ENCODE results near the gene LAMB1.
"Not testable (repeated sequence)": the region's sequence is repeated elsewhere in the genome, so short reads cannot be mapped to it uniquely, and the experiment has no call there.

LAMB1 gene

DNA sequence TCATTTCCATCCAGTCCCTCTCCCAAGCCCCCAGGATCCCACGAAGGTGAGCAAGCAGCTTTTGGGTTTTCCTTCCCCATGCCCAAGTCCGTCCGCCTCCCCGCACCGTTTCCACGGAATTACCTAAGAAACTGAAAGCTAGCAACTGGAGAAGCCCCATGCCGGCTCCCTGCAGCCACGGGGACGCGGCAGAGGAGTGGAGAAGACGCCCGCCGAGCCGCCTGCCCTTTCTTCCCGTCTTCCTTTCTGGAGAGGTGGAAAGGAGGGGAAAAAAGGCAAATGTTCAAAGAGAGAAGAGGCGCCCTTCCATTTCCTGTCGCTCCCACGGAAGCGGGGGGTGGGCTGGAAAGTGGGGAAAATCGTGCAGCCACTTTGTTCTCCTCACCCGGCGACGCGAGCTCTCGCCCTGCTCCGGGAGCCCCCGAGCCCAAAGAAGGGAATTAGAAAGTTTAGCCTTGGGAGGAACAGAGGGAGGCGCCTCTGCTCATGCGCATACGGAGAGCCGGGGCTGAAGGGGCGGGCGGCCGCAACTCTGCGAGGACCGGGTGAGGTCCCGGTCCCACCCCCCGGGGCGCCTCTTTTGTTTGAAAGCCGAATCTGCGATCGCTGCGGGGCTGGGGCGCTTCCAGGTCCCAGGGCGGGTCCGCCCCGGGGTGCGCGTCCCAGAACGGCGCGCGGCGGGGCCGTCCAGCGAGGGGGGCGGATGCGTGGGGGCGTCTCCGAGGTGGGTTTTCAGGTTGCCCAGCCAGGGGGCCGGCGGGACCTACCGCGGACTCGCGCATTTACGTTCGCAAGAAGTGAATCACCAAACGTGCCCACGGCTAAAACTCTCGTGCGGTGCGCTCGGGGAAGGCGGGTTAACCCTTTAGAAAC lies at the start of gene LAMB1:
Gene LAMB1, minus strand, starts transcription at position 436 of the 873 bp plus-strand sequence. Its CDS starts 276 bp downstream, at position 160.
- peak; percentile 86 for DNase-seq

- no peak for DNase-seq
Measured at GRCh38 chr7:108051454-108051853, 48.5 kb upstream of the LAMB1 start.

DNA sequence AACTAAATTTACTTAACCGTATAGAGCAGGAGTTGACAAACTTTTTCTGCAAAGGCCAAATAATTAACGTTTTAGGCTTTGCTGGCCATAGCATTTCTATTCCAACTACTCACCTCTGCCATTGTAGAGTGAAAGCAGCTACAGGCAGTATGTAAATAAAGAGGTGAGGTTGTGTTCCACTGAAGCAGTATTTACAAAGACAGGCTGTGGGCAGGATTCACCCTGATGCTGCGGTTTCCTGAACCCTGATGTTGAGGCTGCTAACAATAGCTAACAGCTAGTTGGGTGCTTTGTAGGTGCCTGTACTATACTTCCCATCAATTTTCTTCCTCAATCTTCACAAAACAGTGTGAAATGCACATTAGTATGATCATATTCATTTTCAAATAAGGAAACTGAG lies 47.0 kb upstream of the LAMB1 start:
- DNase-seq: no peak

DNA sequence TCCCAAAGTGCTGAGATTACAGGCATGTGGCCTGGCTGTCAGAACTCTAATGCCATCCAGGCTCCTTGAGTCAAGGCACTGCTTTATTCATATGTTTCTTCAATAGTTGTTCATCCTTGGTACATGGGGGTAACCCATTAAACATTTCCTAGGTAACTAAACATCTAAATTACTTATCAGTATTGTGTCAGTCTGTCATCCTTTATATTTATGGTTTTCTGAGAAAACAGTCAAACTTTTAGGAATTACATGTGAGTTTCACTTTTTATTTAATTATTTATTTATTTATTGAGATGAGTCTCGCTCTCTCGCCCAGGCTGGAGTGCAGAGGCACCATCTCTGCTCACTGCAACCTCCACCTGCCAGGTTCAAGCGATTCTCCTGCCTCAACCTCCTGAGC lies 45.5 kb upstream of the LAMB1 start:
- DNase-seq: no peak

GRCh38 chr7:108046952-108047506 lies 44.1 kb upstream of the LAMB1 start:
- DNase-seq: no peak

DNA sequence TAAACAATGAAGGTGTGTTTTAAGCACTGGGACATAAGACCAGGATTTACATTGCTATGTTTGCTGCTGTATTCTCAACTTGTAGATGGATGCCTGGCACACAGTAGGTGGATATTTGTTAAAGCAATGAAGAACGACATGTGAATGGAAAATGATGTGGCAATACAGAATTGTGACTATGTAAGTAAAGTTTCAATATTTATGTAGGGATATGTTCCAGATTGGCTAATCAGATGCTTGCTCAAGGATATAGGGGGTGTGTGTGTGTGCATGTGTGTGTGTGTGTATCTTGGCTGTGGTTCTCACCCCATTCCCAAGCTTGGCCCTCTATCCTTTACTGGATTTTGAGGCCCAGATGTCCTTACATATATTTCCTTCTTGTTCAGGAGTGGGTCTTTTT lies 42.7 kb upstream of the LAMB1 start:
- DNase-seq: no peak

- DNase-seq: no peak
Measured at GRCh38 chr7:108045154-108045553, 42.2 kb upstream of the LAMB1 start.

DNA sequence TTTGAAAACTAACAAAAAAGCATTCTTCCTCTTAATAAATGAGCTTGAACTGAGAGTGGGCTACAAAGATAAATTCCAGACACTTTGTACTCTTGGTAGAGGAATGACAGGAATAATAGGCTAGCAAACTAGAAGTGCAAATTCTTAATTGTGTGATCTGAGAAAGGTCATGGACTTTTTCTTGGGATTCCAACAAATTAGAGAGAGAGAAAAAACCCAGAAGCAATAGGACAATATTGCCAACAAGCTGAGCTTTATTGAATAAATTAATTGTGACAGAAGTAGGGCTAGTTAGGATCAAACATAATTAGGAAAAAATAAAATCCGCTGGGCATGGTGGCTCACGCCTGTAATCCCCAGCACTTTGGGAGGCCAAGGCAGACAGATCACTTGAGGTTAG lies 41.4 kb upstream of the LAMB1 start:
- DNase-seq: no peak

DNA sequence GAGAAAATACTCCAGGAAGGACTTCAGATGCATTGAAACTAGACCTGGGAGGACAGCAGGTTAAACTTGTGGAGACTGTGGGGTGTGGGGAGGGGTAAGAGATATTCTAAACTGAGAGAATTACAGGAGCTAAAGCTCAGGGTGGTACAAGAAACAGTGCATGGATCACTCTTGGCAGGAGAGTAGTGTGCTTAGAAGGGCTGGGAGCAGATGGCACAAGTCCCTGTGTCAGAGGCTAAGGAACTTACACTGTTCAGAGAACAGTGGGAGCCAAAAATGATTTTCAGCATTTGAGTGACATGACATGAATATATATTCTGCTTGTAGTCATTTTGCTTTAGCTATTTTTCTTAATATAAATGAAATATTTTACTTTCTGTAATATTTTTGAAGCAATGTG lies 36.0 kb upstream of the LAMB1 start:
- no peak for DNase-seq

DNA sequence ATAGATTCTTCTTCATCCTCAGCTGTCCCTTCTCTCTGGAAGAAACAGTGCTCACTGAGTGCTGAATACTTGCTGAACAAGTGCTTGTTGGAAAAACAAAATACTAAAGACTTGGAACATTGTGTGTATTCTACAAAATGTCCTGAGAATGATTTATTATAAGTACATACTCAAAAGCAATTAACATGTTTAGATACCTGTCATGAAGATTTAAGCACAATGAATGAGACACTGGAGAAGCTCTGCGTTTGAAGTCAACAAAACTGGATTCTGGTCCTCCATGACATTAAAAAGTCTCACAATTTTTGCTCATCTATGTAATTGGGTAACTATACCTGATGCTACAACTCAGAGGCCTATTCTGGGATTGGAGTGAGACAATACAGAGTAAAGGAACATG lies 34.8 kb upstream of the LAMB1 start:
- no peak for DNase-seq

- no peak for DNase-seq
Measured at GRCh38 chr7:108037140-108037539, 34.2 kb upstream of the LAMB1 start.

GRCh38 chr7:108034586-108034985 lies 31.6 kb upstream of the LAMB1 start:
- DNase-seq: no peak

GRCh38 chr7:108033776-108034497 lies 31.0 kb upstream of the LAMB1 start:
- DNase-seq: no peak

DNA sequence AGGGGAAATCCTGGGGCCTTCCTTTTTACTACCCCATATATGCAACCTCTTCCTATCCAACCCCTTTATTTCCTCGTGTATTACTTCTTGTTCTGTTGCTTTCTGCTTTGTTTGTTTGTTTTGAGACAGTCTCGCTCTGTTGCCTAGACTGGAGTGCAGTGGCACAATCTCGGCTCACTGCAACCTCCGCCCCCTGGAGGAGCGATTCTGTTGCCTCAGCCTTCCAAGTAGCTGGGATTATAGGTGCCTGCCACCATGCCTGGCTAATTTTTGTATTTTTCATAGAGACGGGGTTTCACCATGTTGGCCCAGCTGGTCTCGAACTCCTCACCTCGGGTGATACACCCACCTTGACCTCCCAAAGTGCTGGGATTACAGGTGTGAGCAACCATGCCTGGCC lies 30.3 kb upstream of the LAMB1 start:
- DNase-seq: not testable (repeated sequence)

DNA sequence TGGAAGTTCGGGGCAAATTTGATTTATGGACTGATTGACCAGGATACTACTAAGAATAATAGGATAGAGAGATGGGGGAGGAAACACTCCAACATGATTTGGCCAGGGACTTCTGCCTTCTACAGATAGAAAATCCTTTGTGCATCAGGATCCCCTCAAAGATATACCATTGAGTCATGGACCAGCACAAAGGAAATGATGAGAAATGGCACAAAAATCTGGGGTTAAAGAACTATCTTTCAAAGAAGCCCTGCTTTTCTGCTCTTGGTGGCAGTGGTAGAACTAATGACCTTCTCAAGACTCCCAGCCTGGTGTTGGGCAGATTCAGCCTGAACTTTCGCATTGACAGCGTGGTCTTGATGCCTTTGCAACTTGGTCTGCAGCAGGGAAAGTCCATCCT lies 27.6 kb upstream of the LAMB1 start:
- no peak for DNase-seq

DNA sequence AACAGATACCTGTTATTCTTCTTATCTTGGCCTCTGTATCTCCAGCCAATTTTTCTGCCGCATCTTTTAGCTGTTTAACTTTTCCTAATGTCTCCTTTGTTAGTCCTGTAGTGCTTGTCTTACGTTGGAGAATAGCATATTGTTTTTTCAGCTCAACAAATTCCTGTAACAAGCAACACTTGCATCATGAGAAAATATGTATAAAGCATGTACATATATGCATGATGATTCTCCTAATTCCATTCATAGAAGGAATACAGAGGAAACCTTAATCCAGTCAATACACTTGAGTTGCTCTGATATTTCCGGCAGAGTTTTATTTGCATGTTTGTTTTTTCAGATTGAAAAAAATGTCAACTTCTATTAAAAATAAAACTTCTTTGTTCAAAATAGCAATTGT lies 26.1 kb upstream of the LAMB1 start:
- no peak for DNase-seq

- DNase-seq: no peak
Measured at GRCh38 chr7:108028111-108028510, 25.1 kb upstream of the LAMB1 start.

- no peak for DNase-seq
Measured at GRCh38 chr7:108027239-108027638, 24.3 kb upstream of the LAMB1 start.

DNA sequence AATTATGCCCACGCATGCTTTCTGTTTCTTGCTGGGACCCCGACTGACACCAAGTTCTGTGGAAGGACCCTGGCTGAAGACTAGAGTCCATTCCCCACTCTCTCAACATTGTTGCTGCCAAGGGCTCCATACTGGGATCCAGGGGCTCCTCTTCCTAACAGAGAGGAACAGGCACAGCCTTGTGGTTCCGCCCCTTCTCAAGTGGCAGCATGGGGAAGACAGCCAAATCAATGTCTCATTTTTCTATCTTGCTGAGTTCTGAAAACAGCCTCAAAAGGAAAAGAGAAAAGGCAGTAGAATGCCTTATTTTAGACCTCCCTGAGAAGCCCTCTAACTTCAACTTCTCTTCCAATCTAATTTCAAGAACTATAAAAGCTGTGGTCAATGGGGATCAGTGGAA lies 23.7 kb upstream of the LAMB1 start:
- no peak for DNase-seq

- DNase-seq: no peak
Measured at GRCh38 chr7:108026116-108026515, 23.2 kb upstream of the LAMB1 start.

DNA sequence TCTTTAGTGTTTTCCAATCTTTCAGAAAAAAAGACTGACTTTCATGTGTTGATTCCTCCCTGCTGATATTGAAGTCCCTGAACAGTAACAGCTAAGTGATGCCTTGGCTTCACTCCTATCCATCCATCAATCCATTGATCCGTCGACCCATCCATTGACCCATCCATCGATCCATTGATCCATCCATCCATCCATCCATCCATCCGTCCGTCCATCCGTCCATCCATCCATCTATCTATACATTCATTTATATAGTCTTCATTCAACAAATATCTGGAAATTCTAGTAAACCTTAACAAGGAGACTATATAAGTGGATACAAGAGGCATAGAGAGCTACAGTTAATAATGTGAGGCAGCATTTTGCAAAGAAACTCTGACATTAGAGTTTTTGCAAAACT lies 21.6 kb upstream of the LAMB1 start:
- no peak for DNase-seq

DNA sequence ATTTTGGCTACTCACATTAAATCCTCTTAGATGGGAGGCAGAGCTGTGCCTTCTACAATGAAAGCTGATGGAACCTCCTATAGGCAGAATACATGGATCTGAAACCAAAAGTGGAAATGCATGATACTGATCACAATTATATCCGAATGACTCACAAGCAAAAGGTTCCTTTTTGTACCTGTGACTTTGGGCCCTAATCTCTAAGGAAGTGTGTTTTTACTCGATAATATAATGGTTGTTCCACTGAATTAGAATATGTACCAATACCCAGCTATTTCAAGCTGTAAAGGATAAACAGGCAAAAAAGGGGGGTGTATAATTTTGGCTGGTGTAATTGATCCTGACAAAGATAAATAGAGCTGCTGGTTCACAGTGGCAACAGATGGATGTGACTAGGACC lies 17.6 kb upstream of the LAMB1 start:
- no peak for DNase-seq

DNA sequence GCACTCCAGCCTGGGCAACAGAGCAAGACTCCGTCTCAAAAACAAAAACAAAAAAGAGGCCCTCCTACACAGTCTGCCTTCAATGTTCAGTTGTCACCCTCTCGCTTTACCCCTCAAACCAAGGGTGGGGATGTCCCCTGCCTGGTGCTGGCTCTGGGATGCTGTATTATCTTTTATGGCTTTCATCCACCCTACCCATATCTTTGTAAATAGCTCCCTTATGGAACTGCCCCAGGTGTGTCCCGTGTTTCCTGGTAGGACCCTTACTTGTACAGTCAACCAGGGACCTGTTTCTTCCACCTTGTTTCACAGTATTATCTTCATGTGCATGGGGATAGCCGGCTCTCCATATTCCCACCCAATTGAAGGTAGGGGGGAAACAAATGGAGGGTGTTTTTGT lies 15.7 kb upstream of the LAMB1 start:
- no peak for DNase-seq

GRCh38 chr7:108017776-108018151 lies 14.8 kb upstream of the LAMB1 start:
- no peak for DNase-seq
